Aorta (tissue), 4 donors: ENCODE results near the gene PIEZO2. TPM values are rescaled to one million over a fixed set of nuclear protein-coding genes. Genes with fewer than 3 reads are reported as not detected.

Source experiments
- microRNA-seq, 2 donors: library from miRNA; unstranded; fragments of <30 nt; microRNA quantifications; one replicate each; pipeline ENCODE4 v1.2.0, GENCODE V29; 2020
- polyA plus RNA-seq, 2 donors: library from polyadenylated mRNA; stranded (reverse); fragments of 200-250 nt; gene quantifications; one replicate each; pipeline ENCODE4 v1.2.3, GENCODE V29; 2013
- total RNA-seq, 2 donors: library from RNA; stranded (reverse); fragmentation: NEBNext Ultra II Directional; extraction: Animal tissue kit (Norgen Biotek cat#: 25700); gene quantifications; one replicate each; pipeline ENCODE4 v1.2.1, GENCODE V29; 2021
- donor health status: healthy with polysubstance abuse.
- donor health status: Bipolar disorder and iron deficiency.
- donor health status: DM: no; HTN: no; CAD: no.
- donor health status: DM: yes; HTN: yes; CAD: no.

The PIEZO2 gene
- total and polyA plus RNA-seq, 4 donors, result 0.50 to 8.8 (median 1.6) TPM

Small RNA genes within 50 kb of the gene (microRNA-seq; reads per million reads assigned to microRNA genes)
- gene MIR6788, result 0 to 0.60 reads per million in 2 donors
